Peyer's patch (tissue), 4 donors: ENCODE measurements around the gene ARNT2.

Experiments
- CTCF ChIP-seq, 6 experiments: fragments of 450-650 bp in 4 of 6; fragments of 200-600 bp in 2 of 6; sonication (generic) in 1 of 6; IDR thresholded peaks; one replicate each; pipeline ENCODE4 v1.5.1; 2017 to 2019; ENCODE audit warnings: antibody characterized with exemption in 6 of 6, mild to moderate bottlenecking in 3 of 6, moderate library complexity in 1 of 6
- POLR2A ChIP-seq, 2 donors: fragments of 450-650 bp; IDR thresholded peaks; one replicate each; pipeline ENCODE4 v1.5.1; 2017; ENCODE audit warnings: antibody characterized with exemption in 2 of 2, mild to moderate bottlenecking in 2 of 2, moderate library complexity in 2 of 2

GRCh38 chr15:80636675-80637074 is 232.5 kb downstream of the ARNT2 start:
- TF ChIP-seq CTCF (IDR thresholded peaks at IDR 0.05) (no peak), POLR2A (IDR thresholded peaks at IDR 0.05) (no peak)
